ENCODE data around the gene GAL3ST1.

DNA sequence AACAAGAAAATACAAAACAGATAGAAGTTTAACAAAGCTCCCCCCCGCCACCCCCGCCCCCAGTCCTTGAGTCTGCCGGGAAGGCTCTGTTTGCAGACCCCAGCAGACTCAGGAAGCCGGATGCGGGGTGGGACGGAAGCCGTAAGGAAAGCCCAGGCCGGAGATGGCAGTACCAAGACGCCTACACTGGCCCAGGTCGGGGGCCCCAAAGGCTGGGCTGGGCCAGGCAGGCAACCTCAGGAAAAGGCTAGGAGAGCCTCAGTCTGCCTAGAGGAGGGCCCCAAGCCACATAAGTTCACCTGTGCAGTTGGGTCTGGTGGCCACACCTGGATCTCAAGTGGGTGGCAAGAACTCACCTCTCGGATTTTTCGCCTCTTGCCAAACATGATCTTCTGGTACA, 4.0 kb upstream of the GAL3ST1 start:
- TF ChIP-seq, protein P1, sequence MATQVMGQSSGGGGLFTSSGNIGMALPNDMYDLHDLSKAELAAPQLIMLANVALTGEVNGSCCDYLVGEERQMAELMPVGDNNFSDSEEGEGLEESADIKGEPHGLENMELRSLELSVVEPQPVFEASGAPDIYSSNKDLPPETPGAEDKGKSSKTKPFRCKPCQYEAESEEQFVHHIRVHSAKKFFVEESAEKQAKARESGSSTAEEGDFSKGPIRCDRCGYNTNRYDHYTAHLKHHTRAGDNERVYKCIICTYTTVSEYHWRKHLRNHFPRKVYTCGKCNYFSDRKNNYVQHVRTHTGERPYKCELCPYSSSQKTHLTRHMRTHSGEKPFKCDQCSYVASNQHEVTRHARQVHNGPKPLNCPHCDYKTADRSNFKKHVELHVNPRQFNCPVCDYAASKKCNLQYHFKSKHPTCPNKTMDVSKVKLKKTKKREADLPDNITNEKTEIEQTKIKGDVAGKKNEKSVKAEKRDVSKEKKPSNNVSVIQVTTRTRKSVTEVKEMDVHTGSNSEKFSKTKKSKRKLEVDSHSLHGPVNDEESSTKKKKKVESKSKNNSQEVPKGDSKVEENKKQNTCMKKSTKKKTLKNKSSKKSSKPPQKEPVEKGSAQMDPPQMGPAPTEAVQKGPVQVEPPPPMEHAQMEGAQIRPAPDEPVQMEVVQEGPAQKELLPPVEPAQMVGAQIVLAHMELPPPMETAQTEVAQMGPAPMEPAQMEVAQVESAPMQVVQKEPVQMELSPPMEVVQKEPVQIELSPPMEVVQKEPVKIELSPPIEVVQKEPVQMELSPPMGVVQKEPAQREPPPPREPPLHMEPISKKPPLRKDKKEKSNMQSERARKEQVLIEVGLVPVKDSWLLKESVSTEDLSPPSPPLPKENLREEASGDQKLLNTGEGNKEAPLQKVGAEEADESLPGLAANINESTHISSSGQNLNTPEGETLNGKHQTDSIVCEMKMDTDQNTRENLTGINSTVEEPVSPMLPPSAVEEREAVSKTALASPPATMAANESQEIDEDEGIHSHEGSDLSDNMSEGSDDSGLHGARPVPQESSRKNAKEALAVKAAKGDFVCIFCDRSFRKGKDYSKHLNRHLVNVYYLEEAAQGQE (IDR thresholded peaks at IDR 0.05; ENCODE audit: low read depth, low read length) = no peak
- TF ChIP-seq POLR2A (IDR thresholded peaks at IDR 0.05; ENCODE audit: low read depth, low read length) (no peak), EGR1 (IDR thresholded peaks at IDR 0.05; ENCODE audit: borderline replicate concordance in 1 of 2, low read depth in 2 of 2, low read length in 2 of 2) (no peak), BMI1 (IDR thresholded peaks at IDR 0.05; ENCODE audit: borderline replicate concordance) (no peak), JUNB (IDR thresholded peaks at IDR 0.05) (no peak), ZNF24 (IDR thresholded peaks at IDR 0.05) (no peak), ZSCAN29 (IDR thresholded peaks at IDR 0.05) (no peak), ZNF274 (IDR thresholded peaks at IDR 0.05; ENCODE audit: insufficient read depth, insufficient read length) (no peak), TCF12 (IDR thresholded peaks at IDR 0.05; ENCODE audit: low read depth, low read length) (no peak), NFIC (IDR thresholded peaks at IDR 0.05; ENCODE audit: low read depth, low read length) (no peak)
- TF ChIP-seq, protein P2, sequence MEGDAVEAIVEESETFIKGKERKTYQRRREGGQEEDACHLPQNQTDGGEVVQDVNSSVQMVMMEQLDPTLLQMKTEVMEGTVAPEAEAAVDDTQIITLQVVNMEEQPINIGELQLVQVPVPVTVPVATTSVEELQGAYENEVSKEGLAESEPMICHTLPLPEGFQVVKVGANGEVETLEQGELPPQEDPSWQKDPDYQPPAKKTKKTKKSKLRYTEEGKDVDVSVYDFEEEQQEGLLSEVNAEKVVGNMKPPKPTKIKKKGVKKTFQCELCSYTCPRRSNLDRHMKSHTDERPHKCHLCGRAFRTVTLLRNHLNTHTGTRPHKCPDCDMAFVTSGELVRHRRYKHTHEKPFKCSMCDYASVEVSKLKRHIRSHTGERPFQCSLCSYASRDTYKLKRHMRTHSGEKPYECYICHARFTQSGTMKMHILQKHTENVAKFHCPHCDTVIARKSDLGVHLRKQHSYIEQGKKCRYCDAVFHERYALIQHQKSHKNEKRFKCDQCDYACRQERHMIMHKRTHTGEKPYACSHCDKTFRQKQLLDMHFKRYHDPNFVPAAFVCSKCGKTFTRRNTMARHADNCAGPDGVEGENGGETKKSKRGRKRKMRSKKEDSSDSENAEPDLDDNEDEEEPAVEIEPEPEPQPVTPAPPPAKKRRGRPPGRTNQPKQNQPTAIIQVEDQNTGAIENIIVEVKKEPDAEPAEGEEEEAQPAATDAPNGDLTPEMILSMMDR (IDR thresholded peaks at IDR 0.05 in 2 of 3, conservative IDR thresholded peaks at IDR 0.05 in 1 of 3; ENCODE audit: control insufficient read depth in 2 of 3, extremely low read depth in 1 of 3, insufficient read depth in 1 of 3, low read depth in 3 of 3, low read length in 3 of 3) = no peak
- TF ChIP-seq, protein P3, sequence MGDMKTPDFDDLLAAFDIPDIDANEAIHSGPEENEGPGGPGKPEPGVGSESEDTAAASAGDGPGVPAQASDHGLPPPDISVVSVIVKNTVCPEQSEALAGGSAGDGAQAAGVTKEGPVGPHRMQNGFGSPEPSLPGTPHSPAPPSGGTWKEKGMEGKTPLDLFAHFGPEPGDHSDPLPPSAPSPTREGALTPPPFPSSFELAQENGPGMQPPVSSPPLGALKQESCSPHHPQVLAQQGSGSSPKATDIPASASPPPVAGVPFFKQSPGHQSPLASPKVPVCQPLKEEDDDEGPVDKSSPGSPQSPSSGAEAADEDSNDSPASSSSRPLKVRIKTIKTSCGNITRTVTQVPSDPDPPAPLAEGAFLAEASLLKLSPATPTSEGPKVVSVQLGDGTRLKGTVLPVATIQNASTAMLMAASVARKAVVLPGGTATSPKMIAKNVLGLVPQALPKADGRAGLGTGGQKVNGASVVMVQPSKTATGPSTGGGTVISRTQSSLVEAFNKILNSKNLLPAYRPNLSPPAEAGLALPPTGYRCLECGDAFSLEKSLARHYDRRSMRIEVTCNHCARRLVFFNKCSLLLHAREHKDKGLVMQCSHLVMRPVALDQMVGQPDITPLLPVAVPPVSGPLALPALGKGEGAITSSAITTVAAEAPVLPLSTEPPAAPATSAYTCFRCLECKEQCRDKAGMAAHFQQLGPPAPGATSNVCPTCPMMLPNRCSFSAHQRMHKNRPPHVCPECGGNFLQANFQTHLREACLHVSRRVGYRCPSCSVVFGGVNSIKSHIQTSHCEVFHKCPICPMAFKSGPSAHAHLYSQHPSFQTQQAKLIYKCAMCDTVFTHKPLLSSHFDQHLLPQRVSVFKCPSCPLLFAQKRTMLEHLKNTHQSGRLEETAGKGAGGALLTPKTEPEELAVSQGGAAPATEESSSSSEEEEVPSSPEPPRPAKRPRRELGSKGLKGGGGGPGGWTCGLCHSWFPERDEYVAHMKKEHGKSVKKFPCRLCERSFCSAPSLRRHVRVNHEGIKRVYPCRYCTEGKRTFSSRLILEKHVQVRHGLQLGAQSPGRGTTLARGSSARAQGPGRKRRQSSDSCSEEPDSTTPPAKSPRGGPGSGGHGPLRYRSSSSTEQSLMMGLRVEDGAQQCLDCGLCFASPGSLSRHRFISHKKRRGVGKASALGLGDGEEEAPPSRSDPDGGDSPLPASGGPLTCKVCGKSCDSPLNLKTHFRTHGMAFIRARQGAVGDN (IDR thresholded peaks at IDR 0.05) = no peak

All from GM12878 (cell line).